Right lung (tissue), 5 donors: Measurements from ENCODE around the gene WWOX. TPM values are rescaled to one million over a fixed set of nuclear protein-coding genes. Genes with fewer than 3 reads are reported as not detected.

Experiments used
- DNase-seq, 2 donors: peaks; one replicate each; pipeline ENCODE4 v3.0.0-alpha.2; 2013
- polyA plus RNA-seq, 5 donors: library from polyadenylated mRNA; unstranded; fragments of 120-200 nt; gene quantifications; one replicate each; pipeline versions ENCODE4 v1.2.1 to v1.2.3, GENCODE V29; 2013; ENCODE audit warnings: inconsistent platforms in 1 of 5, low replicate concordance in 1 of 5; ENCODE audit not compliant: insufficient read length in 5 of 5, insufficient read depth in 1 of 5

Gene WWOX
- polyA plus RNA-seq, 5 donors: 29.3 to 41.5 (median 32.3) TPM

GRCh38 chr16:78137782-78138616 is 38.5 kb downstream of the WWOX start:
- no peak for DNase-seq

- no peak for DNase-seq
Measured at GRCh38 chr16:78140818-78141466, 41.5 kb downstream of the WWOX start.

- DNase-seq: no peak
Measured at GRCh38 chr16:78142788-78143187, 43.3 kb downstream of the WWOX start.

- DNase-seq: no peak
Measured at GRCh38 chr16:78146807-78147206, 47.4 kb downstream of the WWOX start.

GRCh38 chr16:78147911-78148401 is 48.5 kb downstream of the WWOX start:
- DNase-seq: no peak

- DNase-seq: no peak
Measured at GRCh38 chr16:78150233-78150632, 50.8 kb downstream of the WWOX start.

- DNase-seq: no peak
Measured at GRCh38 chr16:78154729-78155461, 55.4 kb downstream of the WWOX start.

- DNase-seq: no peak
Measured at GRCh38 chr16:78155791-78156345, 56.4 kb downstream of the WWOX start.

- no peak for DNase-seq
Measured at GRCh38 chr16:78161023-78161729, 61.7 kb downstream of the WWOX start.

GRCh38 chr16:78163772-78164670 is 64.6 kb downstream of the WWOX start:
- DNase-seq: no peak

- DNase-seq: no peak
Measured at GRCh38 chr16:78170494-78170933, 71.1 kb downstream of the WWOX start.

GRCh38 chr16:78175287-78175686 is 75.8 kb downstream of the WWOX start:
- DNase-seq: no peak

- no peak for DNase-seq
Measured at GRCh38 chr16:78176435-78176834, 77.0 kb downstream of the WWOX start.

GRCh38 chr16:78177218-78177617 is 77.8 kb downstream of the WWOX start:
- DNase-seq: no peak

GRCh38 chr16:78177987-78178386 is 78.5 kb downstream of the WWOX start:
- DNase-seq: no peak

GRCh38 chr16:78179666-78180065 is 80.2 kb downstream of the WWOX start:
- DNase-seq: no peak

GRCh38 chr16:78180349-78180748 is 80.9 kb downstream of the WWOX start:
- no peak for DNase-seq

GRCh38 chr16:78183437-78184237 is 84.2 kb downstream of the WWOX start:
- DNase-seq: no peak
